A204.1 (cell line): Measurements from ENCODE around the gene KIF16B.

Experiments used
- FAIRE-seq: peaks from 2 replicates; lab custom pipeline; 2012; peaks lifted over from hg19 to GRCh38; lab: Jason Lieb, UNC

The KIF16B gene

GRCh38 chr20:16427571-16427970 is 145.7 kb downstream of the KIF16B start:
- FAIRE-seq = no peak

- no peak for FAIRE-seq
Observed at GRCh38 chr20:16424780-16425179, 148.5 kb downstream of the KIF16B start.

- no peak for FAIRE-seq
Observed at GRCh38 chr20:16423311-16424212, 149.7 kb downstream of the KIF16B start.

GRCh38 chr20:16419138-16419715 is 154.0 kb downstream of the KIF16B start:
- FAIRE-seq = no peak

GRCh38 chr20:16418616-16419015 is 154.6 kb downstream of the KIF16B start:
- FAIRE-seq = no peak

- no peak for FAIRE-seq
Observed at GRCh38 chr20:16417001-16417400, 156.2 kb downstream of the KIF16B start.

GRCh38 chr20:16415071-16416053 is 157.9 kb downstream of the KIF16B start:
- FAIRE-seq = no peak

GRCh38 chr20:16412906-16413305 is 160.3 kb downstream of the KIF16B start:
- FAIRE-seq = no peak

- FAIRE-seq = no peak
Observed at GRCh38 chr20:16411361-16411760, 161.9 kb downstream of the KIF16B start.

GRCh38 chr20:16410626-16411025 is 162.6 kb downstream of the KIF16B start:
- FAIRE-seq = no peak

- no peak for FAIRE-seq
Observed at GRCh38 chr20:16408981-16409380, 164.3 kb downstream of the KIF16B start.

GRCh38 chr20:16407251-16408067 is 165.8 kb downstream of the KIF16B start:
- no peak for FAIRE-seq

- no peak for FAIRE-seq
Observed at GRCh38 chr20:16405254-16405653, 168.0 kb downstream of the KIF16B start.

- FAIRE-seq = no peak
Observed at GRCh38 chr20:16404640-16405039, 168.6 kb downstream of the KIF16B start.

- no peak for FAIRE-seq
Observed at GRCh38 chr20:16404171-16404570, 169.1 kb downstream of the KIF16B start.

- FAIRE-seq = no peak
Observed at GRCh38 chr20:16400234-16400633, 173.0 kb downstream of the KIF16B start.

- FAIRE-seq = no peak
Observed at GRCh38 chr20:16399801-16400200, 173.4 kb downstream of the KIF16B start.

GRCh38 chr20:16397086-16397485 is 176.2 kb downstream of the KIF16B start:
- no peak for FAIRE-seq

GRCh38 chr20:16395366-16395765 is 177.9 kb downstream of the KIF16B start:
- FAIRE-seq = no peak

GRCh38 chr20:16394784-16395183 is 178.5 kb downstream of the KIF16B start:
- no peak for FAIRE-seq

- no peak for FAIRE-seq
Observed at GRCh38 chr20:16393836-16394235, 179.4 kb downstream of the KIF16B start.

- no peak for FAIRE-seq
Observed at GRCh38 chr20:16393297-16393696, 180.0 kb downstream of the KIF16B start.
